Epidermal melanocyte (primary cell): ENCODE data around the gene CAMTA1.

Source experiments
- DNase-seq: peaks from one replicate; pipeline ENCODE4 v3.0.0; 2011; ENCODE audit warnings: low spot score; ENCODE audit not compliant: insufficient read length

CAMTA1 gene

DNA sequence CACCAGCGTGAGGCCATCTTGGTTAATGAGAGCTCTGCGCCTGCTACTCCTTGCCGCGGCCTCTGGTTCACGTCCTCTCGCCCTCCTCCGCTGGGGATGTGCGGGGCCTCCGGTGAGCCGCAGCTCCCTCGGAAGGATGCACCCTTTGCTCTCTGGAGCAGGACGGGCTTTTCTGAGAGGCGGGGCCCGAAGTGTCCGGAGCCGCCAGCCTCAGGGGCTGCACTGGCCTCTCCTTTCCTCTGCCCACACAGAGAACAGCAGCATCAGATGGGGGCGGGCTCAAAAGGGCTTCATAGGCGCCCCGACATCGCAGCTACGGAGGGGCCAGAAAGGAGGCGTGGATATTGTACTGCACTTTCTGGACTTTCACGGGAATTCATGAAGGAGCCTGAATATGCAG lies 284.7 kb downstream of the CAMTA1 start:
- no peak for DNase-seq

DNA sequence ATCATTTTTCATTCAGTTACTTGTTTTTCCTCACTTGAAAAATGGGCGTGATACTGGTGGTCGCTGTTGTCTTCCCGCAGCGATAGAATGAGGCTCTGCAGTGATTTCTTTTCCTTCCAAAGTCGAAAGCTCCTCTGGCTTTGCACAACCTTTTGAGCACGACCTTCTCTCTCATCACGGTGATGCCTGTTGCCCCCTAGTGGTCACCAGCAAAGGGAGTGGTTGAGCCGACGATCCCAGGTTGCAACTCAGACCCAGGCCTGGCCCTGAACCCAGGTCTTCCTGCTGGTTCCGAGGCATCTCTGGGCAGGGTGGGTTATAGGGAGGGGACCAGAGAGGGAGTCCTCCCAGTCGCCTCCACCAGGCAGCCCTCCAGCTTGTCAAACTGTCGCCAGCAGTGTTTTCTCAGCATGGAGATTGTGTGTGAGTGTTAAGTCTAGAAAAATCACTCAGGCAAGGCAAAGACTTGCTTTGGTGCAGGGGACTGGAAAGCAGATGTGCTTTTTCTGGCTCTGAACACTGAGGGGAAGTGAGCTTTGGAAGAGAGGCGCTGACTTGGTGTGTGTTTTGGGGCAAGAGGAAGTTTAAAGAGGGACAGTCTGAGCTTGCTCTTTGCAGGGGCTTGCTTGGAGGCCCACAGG lies 285.3 kb downstream of the CAMTA1 start:
- DNase-seq = peak; percentile 92

DNA sequence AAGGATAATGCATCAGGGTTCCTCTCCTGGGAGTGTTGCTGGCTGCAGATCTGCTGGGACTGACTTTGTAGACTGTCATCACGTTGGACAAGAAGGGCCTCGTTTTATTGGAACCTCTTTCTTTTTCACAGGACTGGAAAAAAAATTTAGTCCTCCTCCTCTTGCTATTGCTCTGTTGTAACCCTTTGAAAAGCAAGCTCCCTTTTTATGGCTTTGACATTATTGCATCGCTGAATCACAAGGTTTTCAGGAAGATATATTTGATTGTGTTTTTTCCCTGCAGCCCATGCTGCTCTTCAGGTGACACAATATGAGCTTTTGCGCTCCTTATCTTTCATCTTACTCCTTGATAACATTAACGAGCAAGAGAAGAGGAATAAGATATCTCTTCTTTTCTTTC lies 290.9 kb downstream of the CAMTA1 start:
- DNase-seq = no peak

DNA sequence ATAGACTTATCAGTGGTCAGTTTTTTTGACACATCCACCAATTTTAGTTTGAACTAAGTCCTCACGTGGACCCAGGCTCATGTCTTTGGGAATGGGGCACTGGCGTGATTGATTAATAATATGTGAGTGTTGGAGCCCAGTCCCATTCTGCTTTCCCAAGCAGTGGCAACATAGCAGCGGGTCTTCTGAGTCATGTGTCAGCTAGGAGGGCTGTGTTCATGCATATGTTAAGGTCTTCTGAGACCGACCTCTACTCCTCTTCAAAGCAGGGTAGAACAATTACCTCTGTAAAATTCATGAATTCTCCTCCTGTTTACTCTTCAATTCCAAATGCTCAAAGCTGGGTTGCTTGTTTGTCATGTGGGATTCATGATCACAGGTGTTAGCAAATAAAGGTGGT lies 291.3 kb downstream of the CAMTA1 start:
- no peak for DNase-seq

DNA sequence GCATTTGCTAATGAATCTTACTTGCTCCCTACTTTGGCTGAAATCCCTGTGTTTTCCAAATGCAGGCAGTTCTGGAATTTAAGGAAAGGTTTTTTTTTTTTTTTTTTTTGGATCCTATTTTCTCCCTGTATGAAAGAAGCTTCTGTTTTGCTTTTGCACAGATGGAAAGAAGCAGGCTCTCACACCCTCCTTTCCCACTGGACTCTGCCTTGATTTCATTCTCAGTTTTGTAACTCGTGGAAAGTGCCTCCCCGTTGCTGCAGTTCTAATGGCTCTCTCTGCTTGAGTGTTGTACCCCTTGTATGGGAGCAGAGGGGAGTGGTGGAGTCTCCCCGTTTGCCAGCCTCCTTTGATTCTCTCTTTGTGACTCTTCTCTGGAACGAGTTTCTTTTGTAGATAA lies 291.9 kb downstream of the CAMTA1 start:
- DNase-seq = no peak

DNA sequence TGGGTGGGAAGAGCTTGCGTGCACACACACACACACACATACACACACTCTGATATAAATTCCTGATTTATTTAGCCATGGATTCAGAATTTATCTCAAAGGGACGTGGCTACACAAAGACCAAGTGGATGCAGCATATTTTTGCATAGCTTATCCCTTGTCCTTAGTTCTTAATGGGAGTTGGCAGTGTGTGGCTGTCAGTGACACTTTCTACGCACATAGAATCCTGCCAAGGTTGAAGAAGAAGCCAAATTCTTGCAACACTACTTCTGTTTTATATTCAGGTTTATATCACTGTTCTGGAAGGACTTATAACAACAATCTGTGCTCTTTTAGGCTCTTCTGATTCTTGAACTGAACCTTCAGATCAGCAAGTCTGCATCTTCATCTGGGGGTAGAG lies 292.7 kb downstream of the CAMTA1 start:
- no peak for DNase-seq

DNA sequence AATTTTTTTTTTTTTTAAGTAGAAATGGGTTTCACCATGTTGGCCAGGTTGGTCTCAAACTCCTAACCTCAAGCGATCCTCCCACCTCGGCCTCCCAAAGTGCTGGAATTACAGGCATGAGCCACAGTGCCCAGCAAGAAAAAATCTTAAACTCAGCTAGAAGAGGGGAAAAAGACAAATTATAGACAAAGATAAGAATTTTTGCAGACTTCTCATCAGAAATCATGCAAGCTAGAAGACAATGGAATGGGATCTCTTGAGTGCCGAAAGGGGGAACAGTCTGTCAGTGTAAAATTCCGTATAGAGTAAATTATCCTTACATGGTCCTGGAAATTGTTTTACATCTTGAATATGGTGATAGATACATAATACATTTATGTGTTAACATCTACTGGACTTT lies 294.4 kb downstream of the CAMTA1 start:
- no peak for DNase-seq

DNA sequence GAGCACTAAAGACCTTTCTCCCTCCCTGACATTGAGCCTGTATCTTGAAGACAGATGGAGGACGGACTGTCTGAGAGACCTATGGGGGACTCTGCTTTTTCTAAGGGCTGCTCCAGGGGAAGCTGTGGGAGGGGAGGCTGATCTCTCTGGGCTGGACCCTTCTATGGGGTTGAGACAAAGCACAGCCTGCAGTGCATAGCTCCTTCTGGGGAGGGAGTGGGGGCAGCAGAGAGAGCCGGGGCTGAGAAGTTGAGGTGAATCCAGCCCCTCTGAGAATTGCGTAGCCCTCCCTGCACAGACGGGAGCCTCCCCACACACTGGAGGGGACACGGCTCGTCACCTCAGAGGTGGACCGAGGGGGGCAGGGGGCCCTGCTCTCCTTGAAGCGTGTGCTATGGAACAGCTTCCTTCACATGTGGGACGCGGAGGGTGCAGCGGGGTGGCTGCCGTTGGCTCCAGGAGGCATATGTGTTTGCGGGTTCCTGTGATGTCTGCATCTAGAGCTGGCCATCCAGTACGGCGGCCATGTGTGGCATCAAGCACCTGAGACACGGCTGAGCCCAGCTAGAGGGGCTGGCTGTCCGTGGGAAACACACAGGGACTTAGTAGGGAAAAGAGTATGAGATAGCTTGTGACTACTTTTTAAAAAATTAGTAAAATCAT lies 299.1 kb downstream of the CAMTA1 start:
- no peak for DNase-seq

DNA sequence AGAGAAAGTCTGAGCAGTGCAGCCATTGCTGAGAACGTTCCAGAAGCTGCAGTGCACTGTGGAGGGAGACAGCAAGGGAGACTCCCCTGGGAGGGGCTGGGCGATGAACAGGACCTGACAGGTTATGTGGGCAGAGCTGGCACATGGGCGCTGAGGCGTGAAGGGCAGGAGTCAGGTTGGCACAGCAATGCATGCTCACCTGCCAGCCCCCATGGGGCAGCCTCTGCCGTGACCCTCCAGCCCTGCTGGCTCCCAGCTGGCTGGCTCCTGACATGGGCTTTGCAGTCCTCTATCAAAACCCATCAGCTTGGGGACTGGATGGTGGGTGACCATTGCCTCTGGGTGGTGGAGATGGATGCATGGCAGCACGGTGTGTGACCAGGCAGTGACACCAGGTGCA lies 300.3 kb downstream of the CAMTA1 start:
- no peak for DNase-seq

DNA sequence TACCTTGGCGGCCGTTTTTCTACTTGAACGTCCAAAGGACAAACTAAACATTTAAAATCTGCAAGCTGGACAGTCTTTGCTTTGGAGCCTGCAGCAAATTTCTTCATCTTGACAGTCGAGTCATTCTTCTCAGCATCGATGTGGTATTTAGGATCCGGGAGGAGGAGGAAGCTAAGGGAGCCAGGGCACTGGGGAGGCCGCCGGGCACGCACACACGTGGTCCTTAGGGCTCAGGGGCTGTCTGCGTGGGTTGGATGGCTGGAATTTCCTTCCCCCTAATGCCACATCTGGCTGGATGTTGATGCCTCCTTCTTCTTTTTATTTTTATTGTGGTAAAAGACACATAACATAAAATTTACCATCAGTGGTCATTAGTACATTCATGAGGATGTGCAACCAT lies 300.9 kb downstream of the CAMTA1 start:
- DNase-seq = no peak

DNA sequence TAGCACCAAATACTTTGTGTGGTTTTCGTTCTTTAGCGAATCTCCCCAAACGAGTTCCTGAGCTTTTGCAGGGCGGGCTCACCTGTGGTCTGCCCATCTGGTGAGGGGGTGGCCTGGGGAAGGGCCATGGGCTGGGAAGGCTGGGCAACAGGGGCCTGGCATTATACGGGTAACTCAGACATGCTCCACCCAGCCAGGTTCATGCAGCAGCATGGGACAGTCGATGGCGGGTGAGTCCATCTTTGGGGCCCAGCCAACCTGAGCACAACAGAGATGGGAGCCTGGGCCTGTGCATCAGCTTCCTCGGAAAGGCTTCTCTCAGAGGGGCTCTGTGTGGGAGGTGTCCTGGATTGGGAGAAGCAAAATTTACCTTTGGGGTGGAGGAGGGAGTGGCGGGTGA lies 302.6 kb downstream of the CAMTA1 start:
- no peak for DNase-seq

DNA sequence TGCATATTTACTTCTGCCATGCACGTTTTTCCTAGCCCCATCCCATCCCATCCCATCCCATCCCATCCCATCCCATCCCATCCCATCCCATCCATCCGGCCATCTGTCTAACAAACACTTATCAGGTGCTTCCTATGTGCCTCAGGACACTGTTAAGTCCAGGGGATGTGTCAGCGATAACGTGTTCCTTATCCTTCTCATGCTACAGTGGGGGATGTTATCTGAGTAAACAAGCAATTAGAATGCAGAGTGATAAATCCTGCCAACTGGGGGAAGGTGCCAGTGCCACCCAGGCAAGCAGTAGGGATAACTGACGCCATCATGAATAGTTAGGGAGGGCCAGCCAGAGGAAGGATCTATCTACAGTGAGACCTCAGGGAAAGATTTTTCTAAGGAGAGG lies 304.2 kb downstream of the CAMTA1 start:
- DNase-seq = no peak

DNA sequence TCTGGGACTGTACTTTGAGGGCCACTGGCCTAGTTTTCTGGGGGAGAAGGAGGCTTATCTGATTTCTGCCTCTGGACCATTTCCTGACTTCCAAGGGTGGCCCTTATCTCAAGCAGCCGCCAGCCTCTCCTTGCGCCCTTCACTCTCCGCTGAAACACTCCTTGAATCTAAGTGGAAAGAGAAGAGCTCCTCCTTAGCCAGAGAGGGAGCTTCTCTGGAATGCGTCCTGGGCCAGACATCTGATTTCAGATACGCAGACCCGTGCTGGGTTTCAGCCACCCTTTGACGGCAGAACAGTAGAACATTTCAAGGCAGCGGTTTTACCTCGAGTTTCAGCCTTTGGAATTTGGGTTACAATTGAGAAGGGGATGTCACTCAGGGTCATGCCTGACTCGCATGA lies 308.0 kb downstream of the CAMTA1 start:
- DNase-seq = no peak

DNA sequence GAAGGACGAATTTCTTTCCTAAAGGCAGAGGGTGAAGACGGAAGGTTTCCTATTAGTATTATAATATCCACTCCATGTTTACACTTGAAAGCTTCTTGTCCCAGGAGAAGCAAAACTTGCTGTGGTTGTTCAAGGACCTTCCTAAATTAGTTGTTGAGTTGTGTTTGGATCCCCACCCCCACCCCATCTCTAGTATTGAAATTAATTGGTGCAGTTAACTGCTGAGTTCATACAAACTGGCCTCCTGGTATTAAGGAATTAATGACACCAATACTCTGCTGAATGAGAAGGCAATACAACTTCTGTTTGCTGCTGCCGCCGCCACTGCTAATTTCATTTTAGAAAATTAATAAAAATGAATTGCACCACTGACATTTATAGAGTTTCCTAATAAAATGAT lies 308.8 kb downstream of the CAMTA1 start:
- no peak for DNase-seq

DNA sequence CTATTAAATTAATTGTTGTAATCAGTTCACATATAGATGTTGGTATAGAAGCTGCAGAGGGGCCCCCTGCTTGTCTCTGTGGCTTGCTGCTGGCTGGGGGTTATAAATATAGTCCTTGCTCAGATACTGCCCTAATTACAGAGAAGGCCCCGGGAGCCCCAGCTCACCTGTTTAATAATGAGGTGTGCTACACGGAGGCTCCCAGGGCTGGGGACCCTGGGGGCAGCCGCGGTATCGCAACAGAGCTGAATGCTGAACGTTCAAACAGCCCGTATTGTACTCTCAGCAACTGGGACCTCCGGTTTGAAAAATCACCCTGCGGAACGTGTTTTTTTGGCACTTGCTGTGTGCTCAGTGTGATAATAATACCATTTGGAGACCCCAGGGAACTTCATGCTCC lies 309.3 kb downstream of the CAMTA1 start:
- no peak for DNase-seq

DNA sequence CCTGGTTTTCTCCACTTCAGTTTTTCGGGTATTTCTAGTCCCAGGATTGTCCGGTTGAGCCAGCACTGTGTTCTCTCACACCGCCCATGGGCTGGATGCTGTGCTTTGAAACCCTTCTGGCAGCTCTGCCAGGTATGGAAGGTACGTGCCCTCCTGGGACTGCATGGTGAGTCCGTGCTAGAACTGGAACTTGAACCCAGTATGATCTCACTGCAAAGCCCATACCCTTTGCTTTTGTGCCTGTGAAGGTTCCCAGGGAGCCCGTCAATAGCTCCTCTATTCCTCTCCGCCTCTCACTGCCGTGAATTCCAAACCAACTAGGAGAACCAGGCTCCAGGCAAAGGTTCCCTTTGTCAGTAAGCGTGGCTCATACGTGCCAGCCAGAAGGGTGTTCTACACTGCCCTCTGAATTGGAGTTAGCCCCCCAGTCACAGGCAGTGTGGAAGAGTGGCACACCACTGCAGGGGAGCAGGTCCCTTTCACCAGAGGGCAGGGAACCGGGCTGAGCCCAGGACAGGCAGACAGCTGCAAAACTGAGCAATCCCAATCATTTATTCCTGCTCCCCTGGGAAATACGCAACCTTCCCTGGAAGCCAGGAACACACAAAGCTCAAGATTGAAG lies 310.2 kb downstream of the CAMTA1 start:
- no peak for DNase-seq

DNA sequence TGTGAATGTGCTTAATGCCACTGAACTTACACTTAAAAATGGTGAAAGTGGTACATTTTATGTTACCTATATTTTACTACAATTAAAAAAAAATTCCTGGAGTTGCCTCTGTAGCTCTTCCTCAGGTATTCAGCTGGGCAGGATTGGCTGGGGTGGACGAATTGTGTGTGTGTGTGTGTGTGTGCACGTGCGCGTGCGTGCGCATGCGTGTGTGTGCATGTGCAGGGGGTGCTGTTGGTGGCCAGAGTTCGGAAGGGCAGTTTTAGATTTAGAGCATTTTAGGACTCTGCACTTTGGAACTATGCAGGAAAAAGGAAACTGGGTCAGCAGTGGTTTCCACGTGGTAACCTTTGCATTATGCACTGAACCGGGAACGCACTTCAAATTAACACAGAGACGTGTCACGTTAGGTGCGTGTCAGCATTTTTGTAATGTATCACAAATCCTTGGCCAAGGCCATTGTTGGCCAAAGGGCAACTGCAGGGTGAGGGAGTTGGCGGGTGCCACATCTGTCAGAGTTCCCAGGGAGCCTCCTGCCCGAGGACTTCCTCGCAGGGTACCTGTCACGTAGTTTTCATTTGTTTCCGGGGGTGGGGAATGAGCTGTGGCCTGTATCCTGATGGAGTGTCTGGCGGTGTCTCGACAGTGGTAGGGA lies 312.8 kb downstream of the CAMTA1 start:
- DNase-seq = no peak

DNA sequence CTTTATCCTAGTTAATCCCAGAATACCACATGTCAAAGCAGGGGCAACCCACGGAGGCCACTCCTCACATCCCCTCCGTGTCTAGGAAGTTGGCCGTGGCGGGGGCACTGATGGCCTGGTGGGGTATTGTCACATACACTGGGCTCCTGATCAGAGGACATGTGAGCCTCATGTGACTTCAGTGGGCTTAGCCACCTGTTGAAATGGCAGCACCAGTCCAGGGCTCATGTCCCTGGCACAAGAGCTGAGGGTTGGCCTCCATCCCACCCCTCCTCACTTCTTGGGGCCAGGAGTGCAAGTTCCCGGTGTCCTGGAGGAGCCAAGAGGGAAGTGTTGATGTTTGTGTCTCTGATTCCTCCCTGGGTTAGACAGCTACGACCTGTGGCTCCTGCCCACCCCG lies 313.4 kb downstream of the CAMTA1 start:
- DNase-seq = no peak

DNA sequence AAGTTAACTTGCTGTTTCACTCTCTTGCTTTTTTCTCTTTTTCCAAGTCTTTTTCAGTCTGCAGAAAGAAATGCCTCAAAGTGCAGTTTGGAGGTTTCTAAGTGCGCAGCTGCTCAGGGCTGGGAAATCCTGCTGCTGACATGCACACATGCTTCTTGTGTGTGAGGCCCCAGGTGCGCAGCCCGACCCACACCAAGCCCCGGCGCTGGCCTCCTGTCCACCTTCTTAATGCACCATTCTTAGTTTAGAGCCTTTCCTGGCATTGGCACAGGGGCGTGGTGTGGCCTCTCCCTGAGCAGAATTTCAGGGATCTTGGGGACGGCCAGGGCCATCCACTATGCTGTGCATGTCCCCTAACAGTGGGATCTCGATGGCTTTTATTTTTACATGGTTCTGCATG lies 315.2 kb downstream of the CAMTA1 start:
- no peak for DNase-seq

DNA sequence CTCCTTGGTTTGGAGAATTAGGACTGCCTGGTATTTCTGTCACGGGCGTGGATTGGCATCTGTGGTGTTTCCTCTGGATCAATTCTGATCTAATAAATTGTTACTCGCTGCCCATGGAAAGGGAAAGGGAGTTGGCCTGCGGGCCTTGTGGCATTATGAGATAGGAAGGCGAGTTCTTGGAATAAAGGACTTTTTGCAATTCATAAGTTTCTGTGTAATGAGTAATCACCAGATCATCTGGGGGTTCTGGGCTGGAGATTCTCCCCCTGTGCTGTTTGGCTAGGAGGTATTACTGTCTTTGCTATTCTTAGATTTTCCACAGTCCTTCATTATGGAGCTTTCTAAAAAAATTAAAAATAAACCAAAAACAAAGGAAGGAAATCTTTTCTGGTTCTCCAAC lies 315.9 kb downstream of the CAMTA1 start:
- no peak for DNase-seq

DNA sequence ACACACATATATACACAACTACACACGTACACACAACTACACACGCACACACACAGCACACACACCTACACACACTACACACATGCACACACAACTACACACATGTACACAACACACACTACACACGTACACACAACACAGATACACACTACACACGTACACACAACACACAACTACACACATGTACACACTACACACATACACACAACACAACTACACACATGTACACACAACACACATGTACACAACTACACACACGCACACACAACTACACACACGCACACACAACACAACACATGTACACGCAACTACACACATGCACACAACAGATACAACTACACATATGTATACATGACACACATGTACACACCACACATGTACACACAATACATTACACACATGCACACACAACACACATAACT lies 318.1 kb downstream of the CAMTA1 start:
- no peak for DNase-seq

DNA sequence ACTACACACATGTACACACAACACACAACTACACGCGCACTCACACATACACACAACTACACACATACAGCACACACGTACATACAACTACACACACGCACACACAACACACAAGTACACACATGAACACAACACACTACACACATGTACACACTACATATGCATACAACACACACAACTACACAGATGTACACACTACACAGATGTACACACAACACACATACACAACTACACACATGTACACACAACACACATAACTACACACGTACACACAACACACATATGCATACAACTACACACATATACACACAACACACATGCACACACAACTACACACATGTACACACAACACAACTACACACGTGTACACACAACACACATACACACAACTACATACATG lies 318.6 kb downstream of the CAMTA1 start:
- DNase-seq = no peak

DNA sequence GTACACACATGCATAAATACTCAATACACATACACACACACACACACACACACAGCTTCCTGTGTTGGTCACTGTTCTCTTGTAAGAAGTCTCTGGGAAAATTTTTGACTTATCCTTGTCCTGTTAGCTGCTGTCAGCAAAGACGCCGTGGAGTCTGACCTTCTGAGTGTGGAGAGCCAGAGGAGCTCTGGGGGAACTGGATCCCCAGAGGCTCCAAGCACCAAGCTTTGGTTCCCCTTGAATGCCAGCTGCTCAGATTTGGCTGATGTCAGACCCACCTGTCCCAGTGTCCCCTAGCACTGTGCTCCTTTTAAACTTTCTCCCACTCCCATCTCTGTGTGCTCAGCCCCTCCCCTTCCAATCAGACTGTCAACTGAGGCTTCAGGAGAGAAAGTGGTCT lies 319.1 kb downstream of the CAMTA1 start:
- DNase-seq = no peak
